GM19025 (cell line): ENCODE data around the gene SLC25A43.
"Not testable (repeated sequence)": the region's sequence is repeated elsewhere in the genome, so short reads cannot be mapped to it uniquely, and the experiment has no call there.

Source experiments
- ATAC-seq: cut with Tn5 transposase; IDR thresholded peaks from one replicate; pipeline ENCODE4 v1.9.1; 2021; ENCODE audit warnings: mild to moderate bottlenecking, low read depth, moderate library complexity; ENCODE audit not compliant: unreplicated experiment

Gene SLC25A43

GRCh38 chrX:119493851-119494495 is 94.8 kb downstream of the SLC25A43 start:
- ATAC-seq, result not testable (repeated sequence)

GRCh38 chrX:119495734-119496726 is 96.9 kb downstream of the SLC25A43 start:
- no peak for ATAC-seq

GRCh38 chrX:119497185-119497584 is 98.0 kb downstream of the SLC25A43 start:
- ATAC-seq, result no peak

GRCh38 chrX:119500061-119500800 is 101.1 kb downstream of the SLC25A43 start:
- ATAC-seq, result no peak

- no peak for ATAC-seq
Observed at GRCh38 chrX:119501511-119502148, 102.5 kb downstream of the SLC25A43 start.

GRCh38 chrX:119502727-119503483 is 103.8 kb downstream of the SLC25A43 start:
- ATAC-seq, result no peak

GRCh38 chrX:119503484-119503861 is 104.3 kb downstream of the SLC25A43 start:
- ATAC-seq, result no peak
